Prostate gland (tissue), 2 donors: ENCODE data around the gene C17orf107. TPM values are rescaled to one million over a fixed set of nuclear protein-coding genes. Genes with fewer than 3 reads are reported as not detected.

Source experiments
- DNase-seq: peaks from one replicate; pipeline ENCODE4 v3.0.0-alpha.2; 2019; ENCODE audit warnings: low spot score
- H3K27ac ChIP-seq, 2 donors: fragments of 200-600 bp; sonication (generic); 2 replicates each; pipeline ENCODE4 v1.5.1; 2017 to 2019
- H3K27me3 ChIP-seq: fragments of 200-600 bp; sonication (generic); replicated peaks from 2 replicates; pipeline ENCODE4 v1.5.1; 2019; ENCODE audit not compliant: insufficient read depth
- H3K36me3 ChIP-seq, 2 donors: fragments of 200-600 bp; sonication (generic); 1 replicate in 1 of 2; 2 replicates in 1 of 2; pipeline versions ENCODE4 v1.5.1 to v1.8.1; 2017 to 2019
- H3K4me1 ChIP-seq: fragments of 200-600 bp; sonication (generic); replicated peaks from 2 replicates; pipeline ENCODE4 v1.5.1; 2019
- H3K4me3 ChIP-seq, 2 donors: fragments of 200-600 bp; sonication (generic); 2 replicates each; pipeline ENCODE4 v1.5.1; 2017 to 2019
- H3K9me3 ChIP-seq: fragments of 200-600 bp; sonication (generic); 2 replicates; pipeline ENCODE4 v1.5.1; 2017
- POLR2A ChIP-seq: fragments of 450-650 bp; IDR thresholded peaks from one replicate; pipeline ENCODE4 v1.6.1; 2016; ENCODE audit warnings: antibody characterized with exemption, mild to moderate bottlenecking
- POLR2AphosphoS5 ChIP-seq: sonication (generic); formaldehyde crosslinking; IDR thresholded peaks from one replicate; pipeline ENCODE4 v1.6.1; 2017; ENCODE audit warnings: antibody characterized with exemption
- WGBS: methylation state at CpG from one replicate; pipeline ENCODE4 v1.1.5; 2018; 5-methylcytosine and 5-hydroxymethylcytosine counted together
- intact Hi-C: fragments of 100-400 bp; cut with DNase I; formaldehyde crosslinking; loops from one replicate; pipeline ENCODE4 v1.14.2; 2022
- total RNA-seq, 2 donors: library from RNA; depleted of rRNA; stranded (reverse); fragments of >200 nt; gene quantifications; one replicate each; pipeline ENCODE4 v1.1.0, GENCODE V29; 2016
- TF ChIP-seq, protein P1 (sequence below), 4 experiments: fragments of 200-600 bp in 2 of 4; fragments of 450-650 bp in 2 of 4; sonication (generic) in 2 of 4; IDR thresholded peaks; 1 replicate in 3 of 4; 2 replicates in 1 of 4; pipeline ENCODE4 v1.5.1; 2016 to 2019; ENCODE audit warnings: antibody characterized with exemption in 4 of 4, mild to moderate bottlenecking in 2 of 4, moderate library complexity in 2 of 4

The C17orf107 gene
- total RNA-seq, 2 donors from 2014 or later, result 2.4 to 15.4 TPM

DNA sequence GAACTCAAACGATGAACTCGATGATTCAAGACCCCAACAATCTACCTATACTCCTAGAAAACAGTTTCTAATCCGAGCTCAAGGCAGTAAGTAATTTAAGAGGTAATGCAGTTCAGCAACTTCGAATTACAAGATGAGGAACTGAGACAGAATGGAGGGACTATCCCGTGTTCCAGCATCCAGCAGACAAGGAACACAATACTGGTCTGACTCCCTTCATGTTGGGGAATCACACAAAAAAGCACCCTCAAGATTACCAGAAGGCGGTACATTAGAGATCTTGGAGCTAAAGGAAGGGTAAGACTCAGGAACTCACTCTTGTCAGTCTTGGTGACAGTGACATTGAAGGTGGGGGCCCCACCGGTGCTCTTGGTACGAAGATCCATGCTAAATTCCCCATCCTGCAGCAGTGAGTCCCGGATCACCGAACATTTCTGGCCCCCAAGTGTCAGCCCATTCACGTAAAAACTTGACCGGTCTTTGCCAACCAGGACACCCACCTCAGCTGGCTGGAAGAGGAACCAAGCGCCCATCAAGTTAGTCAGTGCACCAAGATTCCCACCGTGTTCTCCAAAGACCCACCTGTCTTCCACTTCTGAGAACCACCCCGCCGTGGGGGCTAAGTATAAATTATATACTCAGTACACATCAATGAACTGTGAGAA lies 47.1 kb downstream of the C17orf107 start:
- intact Hi-C loops, result loop anchor here (5.0 kb wide), 1 partner anchor 41 kb away; the partner anchor contains the start of gene CAMTA2
- DNase-seq, result no peak
- Histone ChIP-seq H3K27me3 (no peaks in the 10 kb centered on the region), H3K36me3 (peaks cover 0 to 5% of the 10 kb centered on the region in 2 donors), H3K4me3 (peak overlapping the region; percentile 94 to 100), H3K27ac (peak overlapping the region; percentile 88 to 96), H3K9me3 (no peaks in the 10 kb centered on the region), H3K4me1 (peaks cover 16% of the 10 kb centered on the region)
- TF ChIP-seq POLR2AphosphoS5 (no peak), POLR2A (no peak)
- TF ChIP-seq, protein P1, sequence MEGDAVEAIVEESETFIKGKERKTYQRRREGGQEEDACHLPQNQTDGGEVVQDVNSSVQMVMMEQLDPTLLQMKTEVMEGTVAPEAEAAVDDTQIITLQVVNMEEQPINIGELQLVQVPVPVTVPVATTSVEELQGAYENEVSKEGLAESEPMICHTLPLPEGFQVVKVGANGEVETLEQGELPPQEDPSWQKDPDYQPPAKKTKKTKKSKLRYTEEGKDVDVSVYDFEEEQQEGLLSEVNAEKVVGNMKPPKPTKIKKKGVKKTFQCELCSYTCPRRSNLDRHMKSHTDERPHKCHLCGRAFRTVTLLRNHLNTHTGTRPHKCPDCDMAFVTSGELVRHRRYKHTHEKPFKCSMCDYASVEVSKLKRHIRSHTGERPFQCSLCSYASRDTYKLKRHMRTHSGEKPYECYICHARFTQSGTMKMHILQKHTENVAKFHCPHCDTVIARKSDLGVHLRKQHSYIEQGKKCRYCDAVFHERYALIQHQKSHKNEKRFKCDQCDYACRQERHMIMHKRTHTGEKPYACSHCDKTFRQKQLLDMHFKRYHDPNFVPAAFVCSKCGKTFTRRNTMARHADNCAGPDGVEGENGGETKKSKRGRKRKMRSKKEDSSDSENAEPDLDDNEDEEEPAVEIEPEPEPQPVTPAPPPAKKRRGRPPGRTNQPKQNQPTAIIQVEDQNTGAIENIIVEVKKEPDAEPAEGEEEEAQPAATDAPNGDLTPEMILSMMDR (IDR thresholded peaks at IDR 0.05), result no peak
- 30% methylated on average over 16 of the region's 16 CpGs for WGBS

DNA sequence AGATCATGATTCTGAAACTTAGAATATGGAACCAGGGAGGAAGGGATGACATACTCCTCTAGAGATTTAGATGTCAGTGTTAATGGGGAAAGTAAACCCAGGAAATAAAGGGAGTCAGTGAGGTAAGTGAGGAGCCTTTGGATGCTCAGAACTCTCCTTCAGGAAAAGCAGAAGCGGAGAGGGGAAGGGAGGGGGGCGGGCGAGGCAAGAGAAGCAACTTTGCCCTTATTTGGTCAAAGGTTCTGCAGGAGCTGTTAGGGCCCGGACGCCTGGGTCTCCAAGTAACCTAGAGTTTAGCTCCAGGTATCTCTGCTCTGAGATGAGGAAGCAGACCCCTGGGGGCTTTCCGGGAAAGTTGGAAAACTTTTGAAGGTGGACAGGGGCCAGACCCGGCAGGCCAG lies 47.7 kb downstream of the C17orf107 start:
- peaks cover 15% of the 10 kb centered on the region for H3K4me1 ChIP-seq
- intact Hi-C loops, result loop anchor here (5.0 kb wide), 1 partner anchor 40 kb away; the partner anchor contains the start of gene CAMTA2
- H3K36me3 ChIP-seq, result peaks cover 0 to 5% of the 10 kb centered on the region in 2 donors

GRCh38 chr17:4947411-4948165 lies 48.3 kb downstream of the C17orf107 start:
- peak overlapping the region; percentile 88 to 96 for H3K27ac ChIP-seq
- no peaks in the 10 kb centered on the region for H3K27me3 ChIP-seq
- intact Hi-C loops, result loop anchor here (1.0 to 5.0 kb wide), 3 partner anchors 19 to 50 kb away; partner anchors contain the start of genes CAMTA2, INCA1, KIF1C and SPAG7
- peaks cover 15% of the 10 kb centered on the region for H3K4me1 ChIP-seq
- H3K36me3 ChIP-seq, result peaks cover 0 to 1% of the 10 kb centered on the region in 2 donors
- WGBS, result under 1% methylated on average over 36 of the region's 56 CpGs
- no peak for TF ChIP-seq POLR2A
- peak; percentile 12 for TF ChIP-seq POLR2AphosphoS5
- TF ChIP-seq, protein P1 (IDR thresholded peaks at IDR 0.05), result peak in 1 of 4 experiments; percentile 3
- no peaks in the 10 kb centered on the region for H3K9me3 ChIP-seq
- H3K4me3 ChIP-seq, result peak overlapping the region; percentile 94 to 100
- DNase-seq, result peak; percentile 33

More for the DNA sequence above, 47.7 kb downstream of the C17orf107 start:
- H3K27me3 ChIP-seq, result no peaks in the 10 kb centered on the region
- TF ChIP-seq POLR2A, result no peak
- no peaks in the 10 kb centered on the region for H3K9me3 ChIP-seq
- H3K4me3 ChIP-seq, result peak overlapping the region; percentile 94 to 100
- WGBS, result 0% methylated on average over 6 of the region's 7 CpGs
- H3K27ac ChIP-seq, result peak overlapping the region; percentile 88 to 96
- no peak for DNase-seq

DNA sequence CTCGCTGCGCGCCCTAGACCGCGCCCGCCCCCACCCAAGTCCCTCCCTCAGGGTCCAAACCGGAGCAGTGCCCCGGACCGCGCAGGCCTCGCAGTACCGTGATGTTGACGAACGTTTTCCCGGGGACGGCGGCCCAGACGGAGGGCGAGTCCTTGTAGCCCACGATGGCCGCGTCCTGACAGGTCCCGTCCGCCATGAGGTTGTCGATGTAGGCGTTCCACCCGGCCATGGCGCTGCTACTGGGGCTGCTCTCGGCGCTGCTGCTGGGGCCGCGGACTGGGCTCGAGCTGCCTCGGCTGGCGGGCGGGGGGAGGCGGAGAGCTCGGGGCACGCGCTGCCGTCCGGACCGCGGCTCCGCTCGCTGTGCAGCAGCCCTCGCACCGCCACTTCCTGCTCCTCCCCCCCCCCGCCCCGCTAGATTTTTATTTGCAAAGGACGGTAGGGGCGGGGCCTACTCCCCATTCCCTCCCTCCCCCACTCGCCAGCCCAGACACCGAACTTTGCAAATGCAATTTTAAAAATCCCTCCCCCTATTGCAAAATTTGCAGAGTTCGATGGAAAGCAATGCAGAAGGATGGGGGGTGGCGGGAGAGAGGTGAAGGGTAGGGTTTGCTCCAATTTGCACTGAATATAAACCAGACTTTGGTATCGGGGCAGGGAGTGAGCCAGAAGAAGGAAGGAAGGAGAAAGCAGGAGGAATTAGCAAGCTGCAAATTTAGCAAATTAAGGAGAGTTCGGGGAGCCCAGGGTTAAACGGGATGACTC lies 49.0 kb downstream of the C17orf107 start, which contains the start of gene PFN1:
Gene PFN1, minus strand, starts transcription at position 365 of the 765 bp plus-strand sequence. Its CDS starts 136 bp downstream, at position 229.
- intact Hi-C loops, result loop anchor here (1.0 to 5.0 kb wide), 3 partner anchors 18 to 49 kb away; partner anchors contain the start of genes CAMTA2, INCA1, KIF1C and SPAG7
- no peaks in the 10 kb centered on the region for H3K36me3 ChIP-seq
- H3K4me1 ChIP-seq, result peaks cover 15% of the 10 kb centered on the region
- H3K4me3 ChIP-seq, result peak within 1 kb of the TSS; percentile 94 to 100
- TF ChIP-seq, protein P1 (IDR thresholded peaks at IDR 0.05), result no peak
- TF ChIP-seq POLR2AphosphoS5, result peak; percentile 36
- TF ChIP-seq POLR2A, result peak; percentile 86
- H3K27me3 ChIP-seq, result no peaks in the 10 kb centered on the region
- H3K27ac ChIP-seq, result peak within 1 kb of the TSS; percentile 88 to 96
- under 1% methylated on average over 57 of the region's 59 CpGs for WGBS
- H3K9me3 ChIP-seq, result no peaks in the 10 kb centered on the region
- peak; percentile 87 for DNase-seq
